Liver (tissue), 9 donors: Measurements from ENCODE around the gene RNH1. TPM values are rescaled to one million over a fixed set of nuclear protein-coding genes. Genes with fewer than 3 reads are reported as not detected.

ENCODE experiments used
- DNase-seq: peaks from one replicate; pipeline ENCODE4 v3.0.0-alpha.2; 2017; ENCODE audit warnings: low spot score
- H3K27ac ChIP-seq, 2 donors: one replicate each; pipeline ENCODE4 v1.7.0; 2013; ENCODE audit warnings: inconsistent platforms in 2 of 2, low read length in 2 of 2, control low read depth in 1 of 2, low read depth in 1 of 2, mild to moderate bottlenecking in 1 of 2
- H3K27me3 ChIP-seq, 4 donors: one replicate each; pipeline versions ENCODE4 v1.6.1 to v1.7.0; 2013; ENCODE audit warnings: low read length in 3 of 4, inconsistent platforms in 1 of 4, mild to moderate bottlenecking in 1 of 4, moderate library complexity in 1 of 4; ENCODE audit not compliant: control insufficient read depth in 4 of 4, insufficient read depth in 4 of 4
- H3K36me3 ChIP-seq, 4 donors: one replicate each; pipeline versions ENCODE4 v1.6.1 to v1.7.0; 2013; ENCODE audit warnings: low read length in 3 of 4, mild to moderate bottlenecking in 3 of 4, low read depth in 1 of 4, moderate library complexity in 1 of 4; ENCODE audit not compliant: control insufficient read depth in 4 of 4, insufficient read depth in 3 of 4
- H3K4me1 ChIP-seq, 4 donors: one replicate each; pipeline versions ENCODE4 v1.6.1 to v1.7.0; 2013; ENCODE audit warnings: low read length in 3 of 4, mild to moderate bottlenecking in 3 of 4, moderate library complexity in 1 of 4; ENCODE audit not compliant: control insufficient read depth in 4 of 4, insufficient read depth in 4 of 4
- H3K4me3 ChIP-seq, 3 donors: one replicate each; pipeline versions ENCODE4 v1.6.1 to v1.7.0; 2013; ENCODE audit warnings: low read length in 3 of 3, control low read depth in 1 of 3, low read depth in 1 of 3, mild to moderate bottlenecking in 1 of 3
- H3K9ac ChIP-seq, 2 donors: one replicate each; pipeline ENCODE4 v1.7.0; 2013; ENCODE audit warnings: low read length in 2 of 2, mild to moderate bottlenecking in 2 of 2, moderate library complexity in 2 of 2, control low read depth in 1 of 2, low read depth in 1 of 2
- H3K9me3 ChIP-seq, 4 donors: one replicate each; pipeline versions ENCODE4 v1.6.1 to v1.7.0; 2013; ENCODE audit warnings: low read length in 3 of 4; ENCODE audit not compliant: control insufficient read depth in 4 of 4
- EGR1 ChIP-seq, 2 donors: IDR thresholded peaks; 2 replicates each; pipeline ENCODE4 v1.6.1; 2016 to 2018; ENCODE audit warnings: antibody characterized with exemption in 2 of 2, low read depth in 2 of 2
- FOXA1 ChIP-seq: IDR thresholded peaks from 2 replicates; pipeline ENCODE4 v1.6.1; 2016; ENCODE audit warnings: antibody characterized with exemption
- FOXA2 ChIP-seq: IDR thresholded peaks from 2 replicates; pipeline ENCODE4 v1.6.1; 2016; ENCODE audit warnings: antibody characterized with exemption
- HNF4A ChIP-seq, 2 donors: conservative IDR thresholded peaks; 2 replicates each; pipeline ENCODE4 v1.6.1; 2016; ENCODE audit warnings: antibody characterized with exemption in 2 of 2, mild to moderate bottlenecking in 2 of 2
- HNF4G ChIP-seq: IDR thresholded peaks from 2 replicates; pipeline ENCODE4 v1.6.1; 2016; ENCODE audit warnings: antibody characterized with exemption
- JUND ChIP-seq, 2 donors: IDR thresholded peaks; 2 replicates each; pipeline ENCODE4 v1.6.1; 2016; ENCODE audit warnings: antibody characterized with exemption in 2 of 2
- MAX ChIP-seq: IDR thresholded peaks from 2 replicates; pipeline ENCODE4 v1.6.1; 2016; ENCODE audit warnings: antibody characterized with exemption
- NR2F2 ChIP-seq: IDR thresholded peaks from 2 replicates; pipeline ENCODE4 v1.6.1; 2016; ENCODE audit warnings: antibody characterized with exemption
- RAD21 ChIP-seq, 2 donors: IDR thresholded peaks; 2 replicates each; pipeline ENCODE4 v1.6.1; 2016; ENCODE audit warnings: antibody characterized with exemption in 2 of 2, mild to moderate bottlenecking in 2 of 2
- RXRA ChIP-seq, 2 donors: IDR thresholded peaks; 2 replicates each; pipeline ENCODE4 v1.6.1; 2017 to 2018; ENCODE audit warnings: antibody characterized with exemption in 2 of 2, mild to moderate bottlenecking in 1 of 2
- SP1 ChIP-seq: IDR thresholded peaks from 2 replicates; pipeline ENCODE4 v1.6.1; 2018; ENCODE audit warnings: antibody characterized with exemption, mild to moderate bottlenecking
- TAF1 ChIP-seq: conservative IDR thresholded peaks from 2 replicates; pipeline ENCODE4 v1.6.1; 2016; ENCODE audit warnings: antibody characterized with exemption, mild to moderate bottlenecking
- YY1 ChIP-seq: IDR thresholded peaks from 2 replicates; pipeline ENCODE4 v1.6.1; 2016; ENCODE audit warnings: antibody characterized with exemption, mild to moderate bottlenecking
- ZBTB33 ChIP-seq: IDR thresholded peaks from 2 replicates; pipeline ENCODE4 v1.6.1; 2016; ENCODE audit warnings: antibody characterized with exemption
- WGBS: extraction: QIAGEN DNeasy Blood & Tissue Kit; methylation state at CpG from one replicate; pipeline ENCODE4 v1.1.7; 2013; 5-methylcytosine and 5-hydroxymethylcytosine counted together
- polyA plus RNA-seq, 2 donors: library from polyadenylated mRNA; stranded (reverse) in 1 of 2; unstranded in 1 of 2; fragments of 200-250 nt in 1 of 2; fragments of >200 nt in 1 of 2; fragmentation: Nextera tagmentation in 1 of 2; extraction: Ambion mirVana in 1 of 2; gene quantifications; one replicate each; pipeline versions ENCODE4 v1.2.1 to v1.2.3, GENCODE V29; 2013 to 2015
- total RNA-seq, 2 donors: library from RNA; depleted of rRNA; stranded (reverse); fragments of >200 nt; gene quantifications; one replicate each; pipeline ENCODE4 v1.2.3, GENCODE V29; 2014
- TF ChIP-seq, protein P1 (sequence below): fragments of 150-350 bp; IDR thresholded peaks from 2 replicates; pipeline ENCODE4 v1.5.1; 2017; ENCODE audit warnings: improper control_type of control experiment, low read depth, low read length; ENCODE audit not compliant: missing input control
- TF ChIP-seq, protein P2 (sequence below): IDR thresholded peaks from 2 replicates; pipeline ENCODE4 v1.6.1; 2016; ENCODE audit warnings: antibody characterized with exemption, mild to moderate bottlenecking
- TF ChIP-seq, protein P3 (sequence below): IDR thresholded peaks from 2 replicates; pipeline ENCODE4 v1.6.1; 2016; ENCODE audit warnings: antibody characterized with exemption
- donor health status: healthy.
- donor health status: healthy.
- donor health status: healthy.
- donor health status: healthy.
- donor health status: healthy.

The RNH1 gene
- total and polyA plus RNA-seq, 4 donors = 68.5 to 99.1 (median 76.8) TPM

- Histone ChIP-seq H3K27me3 (no peaks in the 10 kb centered on the region), H3K36me3 (no peaks in the 10 kb centered on the region), H3K27ac (no peak overlapping the region), H3K9ac (no peak overlapping the region), H3K4me1 (peaks cover 4 to 8% (median 5%) of the 10 kb centered on the region in 4 donors), H3K9me3 (no peaks in the 10 kb centered on the region), H3K4me3 (no peak overlapping the region)
- 98% methylated on average over 61 of the region's 61 CpGs for WGBS
- DNase-seq = no peak
- no peak for TF ChIP-seq MAX
- TF ChIP-seq, protein P1, sequence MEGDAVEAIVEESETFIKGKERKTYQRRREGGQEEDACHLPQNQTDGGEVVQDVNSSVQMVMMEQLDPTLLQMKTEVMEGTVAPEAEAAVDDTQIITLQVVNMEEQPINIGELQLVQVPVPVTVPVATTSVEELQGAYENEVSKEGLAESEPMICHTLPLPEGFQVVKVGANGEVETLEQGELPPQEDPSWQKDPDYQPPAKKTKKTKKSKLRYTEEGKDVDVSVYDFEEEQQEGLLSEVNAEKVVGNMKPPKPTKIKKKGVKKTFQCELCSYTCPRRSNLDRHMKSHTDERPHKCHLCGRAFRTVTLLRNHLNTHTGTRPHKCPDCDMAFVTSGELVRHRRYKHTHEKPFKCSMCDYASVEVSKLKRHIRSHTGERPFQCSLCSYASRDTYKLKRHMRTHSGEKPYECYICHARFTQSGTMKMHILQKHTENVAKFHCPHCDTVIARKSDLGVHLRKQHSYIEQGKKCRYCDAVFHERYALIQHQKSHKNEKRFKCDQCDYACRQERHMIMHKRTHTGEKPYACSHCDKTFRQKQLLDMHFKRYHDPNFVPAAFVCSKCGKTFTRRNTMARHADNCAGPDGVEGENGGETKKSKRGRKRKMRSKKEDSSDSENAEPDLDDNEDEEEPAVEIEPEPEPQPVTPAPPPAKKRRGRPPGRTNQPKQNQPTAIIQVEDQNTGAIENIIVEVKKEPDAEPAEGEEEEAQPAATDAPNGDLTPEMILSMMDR = no peak
- TF ChIP-seq EGR1 (IDR thresholded peaks at IDR 0.05; ENCODE audit: low read depth in 2 of 2) = no peak
- TF ChIP-seq YY1 = no peak
- TF ChIP-seq FOXA1 = no peak
- no peak for TF ChIP-seq HNF4G
- no peak for TF ChIP-seq TAF1
- TF ChIP-seq, protein P2, sequence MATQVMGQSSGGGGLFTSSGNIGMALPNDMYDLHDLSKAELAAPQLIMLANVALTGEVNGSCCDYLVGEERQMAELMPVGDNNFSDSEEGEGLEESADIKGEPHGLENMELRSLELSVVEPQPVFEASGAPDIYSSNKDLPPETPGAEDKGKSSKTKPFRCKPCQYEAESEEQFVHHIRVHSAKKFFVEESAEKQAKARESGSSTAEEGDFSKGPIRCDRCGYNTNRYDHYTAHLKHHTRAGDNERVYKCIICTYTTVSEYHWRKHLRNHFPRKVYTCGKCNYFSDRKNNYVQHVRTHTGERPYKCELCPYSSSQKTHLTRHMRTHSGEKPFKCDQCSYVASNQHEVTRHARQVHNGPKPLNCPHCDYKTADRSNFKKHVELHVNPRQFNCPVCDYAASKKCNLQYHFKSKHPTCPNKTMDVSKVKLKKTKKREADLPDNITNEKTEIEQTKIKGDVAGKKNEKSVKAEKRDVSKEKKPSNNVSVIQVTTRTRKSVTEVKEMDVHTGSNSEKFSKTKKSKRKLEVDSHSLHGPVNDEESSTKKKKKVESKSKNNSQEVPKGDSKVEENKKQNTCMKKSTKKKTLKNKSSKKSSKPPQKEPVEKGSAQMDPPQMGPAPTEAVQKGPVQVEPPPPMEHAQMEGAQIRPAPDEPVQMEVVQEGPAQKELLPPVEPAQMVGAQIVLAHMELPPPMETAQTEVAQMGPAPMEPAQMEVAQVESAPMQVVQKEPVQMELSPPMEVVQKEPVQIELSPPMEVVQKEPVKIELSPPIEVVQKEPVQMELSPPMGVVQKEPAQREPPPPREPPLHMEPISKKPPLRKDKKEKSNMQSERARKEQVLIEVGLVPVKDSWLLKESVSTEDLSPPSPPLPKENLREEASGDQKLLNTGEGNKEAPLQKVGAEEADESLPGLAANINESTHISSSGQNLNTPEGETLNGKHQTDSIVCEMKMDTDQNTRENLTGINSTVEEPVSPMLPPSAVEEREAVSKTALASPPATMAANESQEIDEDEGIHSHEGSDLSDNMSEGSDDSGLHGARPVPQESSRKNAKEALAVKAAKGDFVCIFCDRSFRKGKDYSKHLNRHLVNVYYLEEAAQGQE = no peak
- TF ChIP-seq NR2F2 = no peak
- no peak for TF ChIP-seq HNF4A (conservative IDR thresholded peaks at IDR 0.05)
- TF ChIP-seq, protein P3, sequence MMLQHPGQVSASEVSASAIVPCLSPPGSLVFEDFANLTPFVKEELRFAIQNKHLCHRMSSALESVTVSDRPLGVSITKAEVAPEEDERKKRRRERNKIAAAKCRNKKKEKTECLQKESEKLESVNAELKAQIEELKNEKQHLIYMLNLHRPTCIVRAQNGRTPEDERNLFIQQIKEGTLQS = no peak
- no peak for TF ChIP-seq RAD21 (IDR thresholded peaks at IDR 0.05)
- no peak for TF ChIP-seq RXRA (IDR thresholded peaks at IDR 0.05)
- TF ChIP-seq SP1 = no peak
- TF ChIP-seq FOXA2 = no peak
Observed at GRCh38 chr11:471468-472145, 35.4 kb downstream of the RNH1 start.

DNA sequence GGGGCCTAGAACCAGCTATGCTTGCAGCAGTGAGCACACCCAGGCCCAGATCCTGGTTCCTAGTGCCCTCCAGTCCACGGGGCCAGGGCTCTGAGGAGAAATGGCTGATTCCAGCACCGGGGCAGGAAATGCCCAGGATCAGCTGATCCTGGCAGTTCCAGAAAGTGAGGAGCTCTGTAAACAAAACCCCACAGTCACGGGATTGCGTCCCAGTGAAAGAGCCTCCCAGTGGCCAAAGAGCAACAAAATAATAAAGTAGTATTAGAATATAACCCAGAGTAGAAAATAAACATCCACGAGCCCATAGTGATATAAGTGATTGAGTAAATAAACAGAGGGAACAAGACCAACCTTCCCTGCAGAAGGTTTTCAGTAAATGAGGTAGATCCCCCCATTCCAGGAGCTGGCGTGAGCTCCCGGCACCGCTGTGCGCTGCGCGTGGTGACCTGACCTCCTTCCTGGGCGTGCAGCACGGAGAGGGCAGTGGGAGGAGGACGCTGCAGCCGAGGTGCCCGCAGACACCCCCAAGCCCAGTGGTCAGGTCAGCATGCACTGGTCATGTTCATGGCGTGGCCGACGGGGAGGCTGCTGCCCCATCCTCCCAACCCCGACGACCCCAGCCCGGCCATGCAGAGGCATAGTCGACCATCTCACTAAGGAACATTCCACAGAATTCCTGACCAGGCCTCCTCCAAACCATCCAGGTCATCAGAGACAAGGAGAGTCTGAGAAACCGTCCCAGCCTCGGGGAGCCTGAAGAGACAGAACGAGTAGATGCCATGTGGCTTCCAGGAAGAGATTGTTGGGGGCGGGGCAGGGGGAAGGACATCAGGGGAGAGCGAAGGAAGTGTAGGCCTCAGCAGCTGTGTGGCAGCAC, 37.1 kb downstream of the RNH1 start:
- Histone ChIP-seq H3K27me3 (no peaks in the 10 kb centered on the region), H3K9me3 (no peaks in the 10 kb centered on the region), H3K4me1 (peaks cover 4 to 8% (median 5%) of the 10 kb centered on the region in 4 donors), H3K4me3 (peak overlapping the region; percentile 28 to 46 (median 33)), H3K36me3 (no peaks in the 10 kb centered on the region), H3K27ac (peak overlapping the region; percentile 96 to 99), H3K9ac (peak overlapping the region; percentile 30 to 49)
- WGBS = 46% methylated on average over 28 of the region's 28 CpGs
- no peak for DNase-seq
- TF ChIP-seq RXRA (IDR thresholded peaks at IDR 0.05) = peak; percentile 43 to 66
- no peak for TF ChIP-seq JUND (IDR thresholded peaks at IDR 0.05)
- TF ChIP-seq, protein P3 = no peak
- TF ChIP-seq, protein P1 = peak; percentile 43
- TF ChIP-seq EGR1 (IDR thresholded peaks at IDR 0.05; ENCODE audit: low read depth in 2 of 2) = no peak
- peak; percentile 68 for TF ChIP-seq FOXA1
- TF ChIP-seq RAD21 (IDR thresholded peaks at IDR 0.05) = peak in 1 of 2 donors; percentile 63
- no peak for TF ChIP-seq MAX
- no peak for TF ChIP-seq TAF1
- TF ChIP-seq ZBTB33 = no peak
